Natural killer cell (primary cell): Measurements from ENCODE around the gene GPER1. TPM values are rescaled to one million over a fixed set of nuclear protein-coding genes. Genes with fewer than 3 reads are reported as not detected.

Experiments
- ATAC-seq, 3 donors: fragments of 150-1000 bp in 2 of 3; fragments of 200-7000 bp in 1 of 3; cut with Tn5 transposase; 1 replicate in 1 of 3; 2 replicates in 2 of 3; pipeline ENCODE4 v1.10.0; 2021; ENCODE audit warnings: mild to moderate bottlenecking in 2 of 3, moderate library complexity in 2 of 3
- DNase-seq, 2 donors: peaks; one replicate each; pipeline versions ENCODE4 v3.0.0 to v3.0.0-alpha.2; 2013 to 2021; ENCODE audit warnings: mixed read lengths in 1 of 2
- H3K27ac ChIP-seq: one replicate; pipeline ENCODE4 v1.5.1; 2013; ENCODE audit warnings: mild to moderate bottlenecking, low read length
- H3K27me3 ChIP-seq: one replicate; pipeline ENCODE4 v1.6.1; 2013; ENCODE audit warnings: low read length; ENCODE audit not compliant: control insufficient read depth, insufficient read depth
- H3K36me3 ChIP-seq: one replicate; pipeline ENCODE4 v1.6.1; 2013; ENCODE audit warnings: low read length; ENCODE audit not compliant: control insufficient read depth, insufficient read depth
- H3K4me1 ChIP-seq: one replicate; pipeline ENCODE4 v1.6.1; 2013; ENCODE audit warnings: low read length; ENCODE audit not compliant: control insufficient read depth, insufficient read depth
- H3K4me3 ChIP-seq: one replicate; pipeline ENCODE4 v1.5.1; 2013; ENCODE audit warnings: low read length
- H3K9me3 ChIP-seq: one replicate; pipeline ENCODE4 v1.6.1; 2013; ENCODE audit warnings: low read length; ENCODE audit not compliant: control insufficient read depth, insufficient read depth
- H3K27ac Mint-ChIP-seq, 2 donors: one replicate each; pipeline ENCODE4 v1.8.0; 2022; ENCODE audit warnings: mild to moderate bottlenecking in 2 of 2, mixed read lengths in 2 of 2, moderate library complexity in 1 of 2
- H3K27me3 Mint-ChIP-seq, 2 donors: one replicate each; pipeline ENCODE4 v1.8.0; 2022; ENCODE audit warnings: low read depth in 2 of 2, mixed read lengths in 2 of 2
- H3K36me3 Mint-ChIP-seq: one replicate; pipeline ENCODE4 v1.8.0; 2022; ENCODE audit warnings: mixed read lengths
- H3K4me1 Mint-ChIP-seq, 2 donors: one replicate each; pipeline ENCODE4 v1.8.0; 2022; ENCODE audit warnings: mixed read lengths in 2 of 2
- H3K4me3 Mint-ChIP-seq: one replicate; pipeline ENCODE4 v1.8.0; 2022; ENCODE audit warnings: mild to moderate bottlenecking, moderate library complexity, mixed read lengths
- H3K9me3 Mint-ChIP-seq, 2 donors: one replicate each; pipeline ENCODE4 v1.8.0; 2022; ENCODE audit warnings: mixed read lengths in 2 of 2
- CTCF ChIP-seq: fragments of 200-600 bp; IDR thresholded peaks from one replicate; pipeline ENCODE4 v1.8.0; 2022; ENCODE audit warnings: antibody characterized with exemption
- WGBS: methylation state at CpG from one replicate; pipeline ENCODE4 v1.1.7; 2013; ENCODE audit warnings: missing lambda C conversion rate; ENCODE audit not compliant: insufficient coverage; 5-methylcytosine and 5-hydroxymethylcytosine counted together
- intact Hi-C: fragments of 100-400 bp; cut with micrococcal nuclease; formaldehyde crosslinking; loops from one replicate; pipeline ENCODE4 v1.14.2; 2022
- total RNA-seq, 4 donors: library from RNA; stranded (reverse); fragments of 120-200 nt in 1 of 4; gene quantifications; one replicate each; pipeline versions ENCODE4 v1.2.3 to v1.2.4, GENCODE V29; 2013 to 2022

GPER1 gene
- total RNA-seq, 3 donors from 2014 or later (not counting 1 experiment from before 2014, with no cell fraction given): 0.25 to 0.26 TPM; not detected in 1

GRCh38 chr7:1041551-1042491 lies 46.1 kb upstream of the GPER1 start:
- TF ChIP-seq CTCF: no peak
- H3K27ac Mint-ChIP-seq: peak overlapping the region; percentile 82 to 90
- peaks cover 0 to 7% of the 10 kb centered on the region in 2 donors for H3K27me3 Mint-ChIP-seq
- intact Hi-C loops: loop anchor here (5.0 kb wide), 1 partner anchor 120 kb away; no protein-coding TSS in a partner anchor
- H3K27ac ChIP-seq: peak overlapping the region; percentile 21
- peaks cover 39 to 43% of the 10 kb centered on the region in 2 donors for H3K4me1 Mint-ChIP-seq
- H3K4me1 ChIP-seq: peaks cover 52% of the 10 kb centered on the region
- ATAC-seq (peak; percentile 55 to 71 (median 55)), DNase-seq (peak; percentile 51 to 80)
- no peak overlapping the region for H3K4me3 ChIP-seq
- no peaks in the 10 kb centered on the region for H3K36me3 ChIP-seq
- H3K4me3 Mint-ChIP-seq: peak overlapping the region; percentile 75
- no peaks in the 10 kb centered on the region for H3K9me3 ChIP-seq
- H3K36me3 Mint-ChIP-seq: no peaks in the 10 kb centered on the region
- WGBS: 49% methylated on average over 40 of the region's 40 CpGs
- no peaks in the 10 kb centered on the region for H3K9me3 Mint-ChIP-seq
- H3K27me3 ChIP-seq: peaks cover 9% of the 10 kb centered on the region

- DNase-seq (no peak), ATAC-seq (peak in 2 of 3 donors; percentile 49 to 52)
- peak overlapping the region; percentile 82 to 90 for H3K27ac Mint-ChIP-seq
- H3K27me3 ChIP-seq: peaks cover 9% of the 10 kb centered on the region
- H3K4me1 ChIP-seq: peaks cover 52% of the 10 kb centered on the region
- H3K4me3 ChIP-seq: no peak overlapping the region
- H3K9me3 ChIP-seq: no peaks in the 10 kb centered on the region
- WGBS: 29% methylated on average over 7 of the region's 7 CpGs
- no peaks in the 10 kb centered on the region for H3K9me3 Mint-ChIP-seq
- H3K36me3 ChIP-seq: no peaks in the 10 kb centered on the region
- TF ChIP-seq CTCF: no peak
- no peaks in the 10 kb centered on the region for H3K36me3 Mint-ChIP-seq
- intact Hi-C loops: loop anchor here (5.0 kb wide), 1 partner anchor 120 kb away; no protein-coding TSS in a partner anchor
- peaks cover 0 to 7% of the 10 kb centered on the region in 2 donors for H3K27me3 Mint-ChIP-seq
- peak overlapping the region; percentile 65 for H3K4me3 Mint-ChIP-seq
- H3K27ac ChIP-seq: peak overlapping the region; percentile 21
- H3K4me1 Mint-ChIP-seq: peaks cover 39 to 43% of the 10 kb centered on the region in 2 donors
Observed at GRCh38 chr7:1042492-1042833, 45.5 kb upstream of the GPER1 start.

GRCh38 chr7:1043552-1044188 lies 44.2 kb upstream of the GPER1 start:
- H3K27me3 ChIP-seq: peaks cover 9% of the 10 kb centered on the region
- TF ChIP-seq CTCF: no peak
- Mint-ChIP-seq H3K4me1 (peaks cover 39 to 43% of the 10 kb centered on the region in 2 donors), H3K27ac (peak overlapping the region; percentile 31 to 41), H3K4me3 (peak overlapping the region; percentile 79), H3K9me3 (no peaks in the 10 kb centered on the region), H3K27me3 (peaks cover 0 to 9% of the 10 kb centered on the region in 2 donors), H3K36me3 (no peaks in the 10 kb centered on the region)
- intact Hi-C loops: loop anchor here (1.0 to 5.0 kb wide), 2 partner anchors 9 to 121 kb away; no protein-coding TSS in a partner anchor
- H3K27ac ChIP-seq: peak overlapping the region; percentile 23
- WGBS: 62% methylated on average over 18 of the region's 18 CpGs
- DNase-seq (no peak), ATAC-seq (no peak)
- H3K4me1 ChIP-seq: peaks cover 52% of the 10 kb centered on the region
- H3K4me3 ChIP-seq: peak overlapping the region; percentile 33
- H3K36me3 ChIP-seq: no peaks in the 10 kb centered on the region
- H3K9me3 ChIP-seq: no peaks in the 10 kb centered on the region
